ENCODE measurements around the gene RANGAP1.

DNA sequence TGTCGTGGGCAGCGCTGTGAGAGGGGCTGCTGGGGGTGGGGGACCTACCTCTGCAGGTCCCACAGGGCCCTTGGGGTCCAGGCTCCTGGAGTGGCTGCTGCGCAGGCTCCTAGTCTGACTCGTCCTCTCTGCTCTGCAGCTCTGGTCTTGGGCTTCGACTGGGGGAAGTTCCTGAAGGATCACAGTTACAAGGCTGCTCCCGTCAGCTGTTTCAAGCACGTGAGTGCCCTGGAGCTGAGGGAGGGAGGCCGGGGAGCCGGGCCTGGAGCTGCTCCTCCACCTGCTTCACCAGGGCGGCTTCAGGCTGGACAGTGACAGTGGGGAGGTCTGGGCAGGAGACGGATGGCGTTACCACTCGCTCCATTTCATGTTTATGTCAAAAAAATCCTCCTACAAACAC lies 69.0 kb downstream of the RANGAP1 start:
- no peak for TF ChIP-seq ZBTB38 (CRISPR knock-in tag; IDR thresholded peaks at IDR 0.05)
- TF ChIP-seq, protein P1, sequence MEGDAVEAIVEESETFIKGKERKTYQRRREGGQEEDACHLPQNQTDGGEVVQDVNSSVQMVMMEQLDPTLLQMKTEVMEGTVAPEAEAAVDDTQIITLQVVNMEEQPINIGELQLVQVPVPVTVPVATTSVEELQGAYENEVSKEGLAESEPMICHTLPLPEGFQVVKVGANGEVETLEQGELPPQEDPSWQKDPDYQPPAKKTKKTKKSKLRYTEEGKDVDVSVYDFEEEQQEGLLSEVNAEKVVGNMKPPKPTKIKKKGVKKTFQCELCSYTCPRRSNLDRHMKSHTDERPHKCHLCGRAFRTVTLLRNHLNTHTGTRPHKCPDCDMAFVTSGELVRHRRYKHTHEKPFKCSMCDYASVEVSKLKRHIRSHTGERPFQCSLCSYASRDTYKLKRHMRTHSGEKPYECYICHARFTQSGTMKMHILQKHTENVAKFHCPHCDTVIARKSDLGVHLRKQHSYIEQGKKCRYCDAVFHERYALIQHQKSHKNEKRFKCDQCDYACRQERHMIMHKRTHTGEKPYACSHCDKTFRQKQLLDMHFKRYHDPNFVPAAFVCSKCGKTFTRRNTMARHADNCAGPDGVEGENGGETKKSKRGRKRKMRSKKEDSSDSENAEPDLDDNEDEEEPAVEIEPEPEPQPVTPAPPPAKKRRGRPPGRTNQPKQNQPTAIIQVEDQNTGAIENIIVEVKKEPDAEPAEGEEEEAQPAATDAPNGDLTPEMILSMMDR (CRISPR knock-in tag; IDR thresholded peaks at IDR 0.05): no peak
- TF ChIP-seq, protein P2, sequence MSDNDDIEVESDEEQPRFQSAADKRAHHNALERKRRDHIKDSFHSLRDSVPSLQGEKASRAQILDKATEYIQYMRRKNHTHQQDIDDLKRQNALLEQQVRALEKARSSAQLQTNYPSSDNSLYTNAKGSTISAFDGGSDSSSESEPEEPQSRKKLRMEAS (IDR thresholded peaks at IDR 0.05): no peak
- TF ChIP-seq, protein P3, sequence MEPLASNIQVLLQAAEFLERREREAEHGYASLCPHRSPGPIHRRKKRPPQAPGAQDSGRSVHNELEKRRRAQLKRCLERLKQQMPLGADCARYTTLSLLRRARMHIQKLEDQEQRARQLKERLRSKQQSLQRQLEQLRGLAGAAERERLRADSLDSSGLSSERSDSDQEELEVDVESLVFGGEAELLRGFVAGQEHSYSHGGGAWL (CRISPR knock-in tag; IDR thresholded peaks at IDR 0.05): no peak
- no peak for TF ChIP-seq RBM39 (IDR thresholded peaks at IDR 0.05; ENCODE audit: low read depth, low read length, poor library complexity, severe bottlenecking)
